DND-41 (cell line): ENCODE measurements around the gene SEMA4G.

ENCODE experiments used
- CTCF ChIP-seq: IDR thresholded peaks from 2 replicates; pipeline ENCODE4 v1.5.1; 2012; ENCODE audit warnings: borderline replicate concordance, low read length, moderate library complexity, mild to moderate bottlenecking; ENCODE audit not compliant: poor library complexity, severe bottlenecking; ENCODE audit errors: extremely low read depth
- EZH2 ChIP-seq: IDR thresholded peaks from 3 replicates; pipeline ENCODE4 v1.6.1; 2012; ENCODE audit warnings: borderline replicate concordance, low read depth, mild to moderate bottlenecking, moderate library complexity, low read length, inconsistent platforms; ENCODE audit not compliant: severe bottlenecking

GRCh38 chr10:100985336-100985735 is 16.0 kb downstream of the SEMA4G start:
- no peak for TF ChIP-seq CTCF
- TF ChIP-seq EZH2, result no peak
